Measurements from ENCODE around the gene LPAR1. TPM values are rescaled to one million over a fixed set of nuclear protein-coding genes. Genes with fewer than 3 reads are reported as not detected.

The LPAR1 gene
- total and polyA plus RNA-seq, 2 of the 8 experiments (the other 6 are each of a cell fraction or from before 2014, with no cell fraction given), result 3.4 to 5.1 TPM

DNA sequence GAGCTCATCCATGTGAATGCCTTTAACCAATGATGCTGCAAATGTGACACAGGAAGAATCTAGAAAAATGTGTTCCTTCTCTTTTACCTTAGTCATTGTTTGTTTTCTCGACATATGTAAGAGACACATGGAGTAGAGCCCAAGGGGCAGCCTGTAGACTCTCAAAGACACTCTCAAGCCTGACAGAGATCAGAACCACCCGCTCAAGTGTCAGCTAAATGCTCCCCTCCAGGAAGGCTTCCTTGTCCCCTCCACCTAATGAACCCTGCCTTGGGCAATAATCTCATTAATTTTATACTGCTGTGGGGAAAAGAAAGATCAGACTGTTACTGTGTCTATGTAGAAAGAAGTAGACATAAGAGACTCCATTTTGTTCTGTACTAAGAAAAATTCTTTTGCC, 212.3 kb downstream of the LPAR1 start (continued):
- TF ChIP-seq CHD7 (IDR thresholded peaks at IDR 0.05; ENCODE audit: insufficient replicate concordance, low read length) (no peak), SIN3A (conservative IDR thresholded peaks at IDR 0.05 in 1 of 2, IDR thresholded peaks at IDR 0.05 in 1 of 2; ENCODE audit: low read depth in 1 of 2, low read length in 2 of 2) (no peak), KDM1A (IDR thresholded peaks at IDR 0.05; ENCODE audit: borderline replicate concordance, low read length) (no peak), SIX5 (IDR thresholded peaks at IDR 0.05; ENCODE audit: low read depth, low read length) (no peak), ZNF274 (IDR thresholded peaks at IDR 0.05; ENCODE audit: borderline replicate concordance, extremely low read depth, low read length) (no peak), RXRA (IDR thresholded peaks at IDR 0.05; ENCODE audit: insufficient read depth, low read depth, low read length) (no peak), SAP30 (IDR thresholded peaks at IDR 0.05; ENCODE audit: insufficient read depth, insufficient replicate concordance, low read length) (no peak), ASH2L (IDR thresholded peaks at IDR 0.05; ENCODE audit: low read length) (no peak), POLR2AphosphoS5 (IDR thresholded peaks at IDR 0.05; ENCODE audit: low read depth, low read length) (no peak), SP1 (IDR thresholded peaks at IDR 0.05; ENCODE audit: low read depth, low read length) (no peak), SP2 (IDR thresholded peaks at IDR 0.05; ENCODE audit: low read length) (no peak)
- TF ChIP-seq, protein P1, sequence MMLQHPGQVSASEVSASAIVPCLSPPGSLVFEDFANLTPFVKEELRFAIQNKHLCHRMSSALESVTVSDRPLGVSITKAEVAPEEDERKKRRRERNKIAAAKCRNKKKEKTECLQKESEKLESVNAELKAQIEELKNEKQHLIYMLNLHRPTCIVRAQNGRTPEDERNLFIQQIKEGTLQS (IDR thresholded peaks at IDR 0.05; ENCODE audit: insufficient read depth, low read depth, low read length), result no peak
